SK-N-SH treated with all-trans-retinoic acid at 6 μM for 48 hours (cell line): ENCODE results near the gene SLAMF1.

ENCODE experiments used
- ESRRG ChIP-seq: fragments of 250-450 bp; sonication (Bioruptor Pico); IDR thresholded peaks from 2 replicates; pipeline ENCODE4 v1.6.1; 2021; ENCODE audit warnings: mild to moderate bottlenecking
- TCF4 ChIP-seq: fragments of 250-450 bp; sonication (Bioruptor Pico); IDR thresholded peaks from 2 replicates; pipeline ENCODE4 v1.8.0; 2021; ENCODE audit warnings: mild to moderate bottlenecking, moderate library complexity, borderline replicate concordance
- ZNF565 ChIP-seq: fragments of 450-650 bp; formaldehyde crosslinking; conservative IDR thresholded peaks from 2 replicates; pipeline ENCODE4 v1.5.0; 2020; ENCODE audit warnings: low read depth, mild to moderate bottlenecking, moderate library complexity
- TF ChIP-seq, protein P1 (sequence below): fragments of 250-450 bp; sonication (Bioruptor Pico); IDR thresholded peaks from 2 replicates; pipeline ENCODE4 v1.5.1; 2020; ENCODE audit warnings: low read depth, mild to moderate bottlenecking, moderate library complexity

DNA sequence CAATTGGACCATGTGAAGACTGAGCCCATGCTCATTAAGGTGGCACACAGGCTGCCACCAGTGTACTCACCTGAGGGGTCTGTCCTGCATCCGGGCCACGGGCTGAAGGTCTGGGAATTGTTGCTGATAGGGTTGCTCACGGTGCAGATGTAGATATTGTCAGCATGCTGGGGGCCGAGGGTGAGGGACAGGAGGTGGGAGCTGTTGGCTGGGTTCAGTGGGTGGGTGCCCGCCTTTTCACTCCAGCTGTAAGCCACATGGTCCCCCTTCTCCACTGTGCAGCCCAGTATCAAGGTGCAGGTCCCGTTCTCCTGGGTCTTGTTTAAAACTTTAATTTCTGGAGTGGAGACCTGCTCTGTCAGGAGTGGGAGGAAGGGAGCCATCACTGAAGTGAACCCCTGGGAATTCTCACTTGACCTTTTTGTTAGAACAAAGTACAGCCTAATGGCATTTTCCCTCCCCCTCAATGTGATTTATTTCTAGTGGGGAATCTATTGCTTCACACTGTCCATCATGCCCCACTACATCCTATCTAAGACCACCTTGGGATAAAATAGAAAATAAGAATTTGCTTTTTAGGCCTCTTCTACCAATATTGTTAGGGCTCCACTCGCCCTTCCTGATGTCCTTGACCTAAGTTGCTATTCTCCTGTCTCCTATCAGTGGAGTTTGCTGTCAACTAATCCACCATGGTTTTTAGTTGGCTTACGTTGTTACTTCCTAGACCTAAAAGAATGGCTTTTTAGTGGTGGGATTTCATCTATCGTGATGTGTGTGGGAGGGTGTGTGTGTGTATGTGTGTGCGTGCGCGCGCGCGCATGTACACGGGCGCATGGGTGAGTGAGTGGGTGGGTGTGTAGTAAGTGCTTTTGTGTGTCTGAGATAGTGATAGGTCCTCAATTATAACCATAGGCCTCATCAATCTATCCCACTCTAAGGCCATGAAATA, 12.0 kb downstream of the SLAMF1 start:
- TF ChIP-seq TCF4 = no peak
- no peak for TF ChIP-seq ZNF565 (CRISPR knock-in tag)
- TF ChIP-seq, protein P1, sequence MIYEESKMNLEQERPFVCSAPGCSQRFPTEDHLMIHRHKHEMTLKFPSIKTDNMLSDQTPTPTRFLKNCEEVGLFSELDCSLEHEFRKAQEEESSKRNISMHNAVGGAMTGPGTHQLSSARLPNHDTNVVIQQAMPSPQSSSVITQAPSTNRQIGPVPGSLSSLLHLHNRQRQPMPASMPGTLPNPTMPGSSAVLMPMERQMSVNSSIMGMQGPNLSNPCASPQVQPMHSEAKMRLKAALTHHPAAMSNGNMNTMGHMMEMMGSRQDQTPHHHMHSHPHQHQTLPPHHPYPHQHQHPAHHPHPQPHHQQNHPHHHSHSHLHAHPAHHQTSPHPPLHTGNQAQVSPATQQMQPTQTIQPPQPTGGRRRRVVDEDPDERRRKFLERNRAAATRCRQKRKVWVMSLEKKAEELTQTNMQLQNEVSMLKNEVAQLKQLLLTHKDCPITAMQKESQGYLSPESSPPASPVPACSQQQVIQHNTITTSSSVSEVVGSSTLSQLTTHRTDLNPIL (CRISPR knock-in tag) = no peak
- TF ChIP-seq ESRRG (CRISPR knock-in tag) = no peak
